Psoas muscle (tissue), 8 donors: Measurements from ENCODE around the gene VKORC1. TPM values are rescaled to one million over a fixed set of nuclear protein-coding genes. Genes with fewer than 3 reads are reported as not detected.

Experiments
- ATAC-seq, 4 donors: fragments of 200-7000 bp; cut with Tn5 transposase; one replicate each; pipeline ENCODE4 v1.9.1; 2020; ENCODE audit warnings: moderate library complexity in 3 of 4, mild to moderate bottlenecking in 2 of 4
- DNase-seq, 2 donors: peaks; one replicate each; pipeline ENCODE4 v3.0.0-alpha.2; 2020
- H3K27ac ChIP-seq: fragments of 200-600 bp; one replicate; pipeline ENCODE4 v1.8.0; 2022
- H3K27me3 ChIP-seq, 3 donors: fragments of 200-600 bp in 1 of 3; one replicate each; pipeline versions ENCODE4 v1.6.1 to v1.8.0; 2013 to 2022; ENCODE audit warnings: low read length in 2 of 3, mild to moderate bottlenecking in 2 of 3, moderate library complexity in 1 of 3; ENCODE audit not compliant: insufficient read depth in 3 of 3
- H3K36me3 ChIP-seq, 2 donors: fragments of 200-600 bp in 1 of 2; one replicate each; pipeline versions ENCODE4 v1.6.1 to v1.8.0; 2013 to 2022; ENCODE audit warnings: low read depth in 1 of 2, mild to moderate bottlenecking in 1 of 2, moderate library complexity in 1 of 2; ENCODE audit not compliant: insufficient read depth in 1 of 2
- H3K4me1 ChIP-seq: fragments of 200-600 bp; one replicate; pipeline ENCODE4 v1.8.0; 2022
- H3K4me3 ChIP-seq: fragments of 200-600 bp; one replicate; pipeline ENCODE4 v1.8.0; 2022; ENCODE audit warnings: mild to moderate bottlenecking
- H3K9me3 ChIP-seq: fragments of 200-600 bp; one replicate; pipeline ENCODE4 v1.8.0; 2022
- WGBS, 3 donors: extraction: QIAGEN DNeasy Blood & Tissue Kit; methylation state at CpG; one replicate each; pipeline versions ENCODE4 v1.1.6 to v1.1.7; 2013; 5-methylcytosine and 5-hydroxymethylcytosine counted together
- intact Hi-C, 2 donors: fragments of 100-400 bp; cut with DNase I; formaldehyde crosslinking; loops; one replicate each; pipeline versions ENCODE4 v1.11.0 to v1.14.2; 2022
- polyA plus RNA-seq, 3 donors: library from polyadenylated mRNA; stranded (reverse); fragments of 200-250 nt; gene quantifications; one replicate each; pipeline ENCODE4 v1.2.3, GENCODE V29; 2013
- total RNA-seq, 4 donors: library from RNA; stranded (reverse); fragmentation: NEBNext Ultra II Directional in 2 of 4; extraction: Animal tissue kit (Norgen Biotek cat#: 25700) in 2 of 4; gene quantifications; one replicate each; pipeline versions ENCODE4 v1.2.1 to v1.2.4, GENCODE V29; 2021 to 2023
- TF ChIP-seq, protein P1 (sequence below): fragments of 200-600 bp; IDR thresholded peaks from one replicate; pipeline ENCODE4 v1.8.0; 2022; ENCODE audit warnings: antibody characterized with exemption
- donor health status: healthy with polysubstance abuse.
- donor health status: DM: no; HTN: no; CAD: no; lungs with moderate emphysema.
- donor health status: Bipolar disorder and iron deficiency.
- donor health status: healthy.
- donor health status: DM: yes; HTN: yes; CAD: no.
- donor health status: DM: no; HTN: no; CAD: no.
- donor health status: DM: no; HTN: no; CAD: no.
- donor health status: DM: yes; HTN: yes; CAD: no.

VKORC1 gene
- total and polyA plus RNA-seq, 7 donors: 13.3 to 57.0 (median 17.8) TPM

DNA sequence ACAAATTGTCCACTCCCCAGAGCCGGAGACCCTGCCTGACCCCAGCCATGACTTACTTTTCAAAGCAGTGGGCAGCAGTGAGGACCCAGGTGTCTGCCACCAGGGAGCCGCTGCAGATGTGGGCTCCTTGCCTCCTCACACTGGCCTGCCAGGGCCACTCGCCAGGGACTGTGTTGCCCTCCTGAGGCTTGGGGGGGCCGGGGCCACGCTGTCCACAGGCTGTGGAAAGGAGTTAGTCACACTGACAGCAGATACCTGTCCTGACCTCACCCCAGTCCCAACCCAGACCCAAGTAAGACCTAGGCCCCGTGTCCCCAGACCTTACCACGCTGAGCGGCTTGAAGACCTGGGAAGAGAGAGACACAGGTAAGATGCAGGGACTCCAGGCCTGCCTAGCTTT is 7.1 kb downstream of the VKORC1 start:
- WGBS, 3 donors: 70 to 80% (median 71%) methylated on average over 8 of the region's 8 CpGs
- H3K9me3 ChIP-seq: no peaks in the 10 kb centered on the region
- intact Hi-C loops: no loop called here
- no peaks in the 10 kb centered on the region for H3K27me3 ChIP-seq
- H3K36me3 ChIP-seq: peaks cover 0 to 69% of the 10 kb centered on the region in 2 donors
- no peaks in the 10 kb centered on the region for H3K4me1 ChIP-seq
- H3K4me3 ChIP-seq: no peak overlapping the region
- TF ChIP-seq, protein P1, sequence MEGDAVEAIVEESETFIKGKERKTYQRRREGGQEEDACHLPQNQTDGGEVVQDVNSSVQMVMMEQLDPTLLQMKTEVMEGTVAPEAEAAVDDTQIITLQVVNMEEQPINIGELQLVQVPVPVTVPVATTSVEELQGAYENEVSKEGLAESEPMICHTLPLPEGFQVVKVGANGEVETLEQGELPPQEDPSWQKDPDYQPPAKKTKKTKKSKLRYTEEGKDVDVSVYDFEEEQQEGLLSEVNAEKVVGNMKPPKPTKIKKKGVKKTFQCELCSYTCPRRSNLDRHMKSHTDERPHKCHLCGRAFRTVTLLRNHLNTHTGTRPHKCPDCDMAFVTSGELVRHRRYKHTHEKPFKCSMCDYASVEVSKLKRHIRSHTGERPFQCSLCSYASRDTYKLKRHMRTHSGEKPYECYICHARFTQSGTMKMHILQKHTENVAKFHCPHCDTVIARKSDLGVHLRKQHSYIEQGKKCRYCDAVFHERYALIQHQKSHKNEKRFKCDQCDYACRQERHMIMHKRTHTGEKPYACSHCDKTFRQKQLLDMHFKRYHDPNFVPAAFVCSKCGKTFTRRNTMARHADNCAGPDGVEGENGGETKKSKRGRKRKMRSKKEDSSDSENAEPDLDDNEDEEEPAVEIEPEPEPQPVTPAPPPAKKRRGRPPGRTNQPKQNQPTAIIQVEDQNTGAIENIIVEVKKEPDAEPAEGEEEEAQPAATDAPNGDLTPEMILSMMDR: no peak
- no peak for ATAC-seq
- no peak overlapping the region for H3K27ac ChIP-seq
- peak in 1 of 2 donors; percentile 46 for DNase-seq

DNA sequence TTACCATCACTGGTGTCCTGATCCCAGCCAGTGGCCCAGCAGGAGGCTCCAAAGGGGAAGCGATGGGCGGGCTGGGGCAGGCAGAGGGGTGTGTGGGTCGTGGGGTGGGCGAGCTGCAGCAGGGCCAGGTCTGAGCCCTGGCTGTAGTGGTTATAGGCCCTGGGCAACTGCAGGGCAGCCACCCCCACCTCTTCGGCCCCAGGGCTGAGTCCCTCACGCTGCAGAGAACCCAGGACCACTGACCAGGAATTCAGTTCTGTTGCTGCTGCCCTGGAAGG is 8.0 kb downstream of the VKORC1 start:
- no peaks in the 10 kb centered on the region for H3K27me3 ChIP-seq
- peaks cover 7% of the 10 kb centered on the region for H3K4me1 ChIP-seq
- WGBS, 3 donors: 64 to 76% (median 66%) methylated on average over 3 to 6 of the region's 6 CpGs
- ATAC-seq (no peak), DNase-seq (peak in 1 of 2 donors; percentile 28)
- no peaks in the 10 kb centered on the region for H3K9me3 ChIP-seq
- TF ChIP-seq, protein P1: no peak
- H3K27ac ChIP-seq: no peak overlapping the region
- H3K36me3 ChIP-seq: peaks cover 0 to 78% of the 10 kb centered on the region in 2 donors
- intact Hi-C loops: no loop called here
- no peak overlapping the region for H3K4me3 ChIP-seq

DNA sequence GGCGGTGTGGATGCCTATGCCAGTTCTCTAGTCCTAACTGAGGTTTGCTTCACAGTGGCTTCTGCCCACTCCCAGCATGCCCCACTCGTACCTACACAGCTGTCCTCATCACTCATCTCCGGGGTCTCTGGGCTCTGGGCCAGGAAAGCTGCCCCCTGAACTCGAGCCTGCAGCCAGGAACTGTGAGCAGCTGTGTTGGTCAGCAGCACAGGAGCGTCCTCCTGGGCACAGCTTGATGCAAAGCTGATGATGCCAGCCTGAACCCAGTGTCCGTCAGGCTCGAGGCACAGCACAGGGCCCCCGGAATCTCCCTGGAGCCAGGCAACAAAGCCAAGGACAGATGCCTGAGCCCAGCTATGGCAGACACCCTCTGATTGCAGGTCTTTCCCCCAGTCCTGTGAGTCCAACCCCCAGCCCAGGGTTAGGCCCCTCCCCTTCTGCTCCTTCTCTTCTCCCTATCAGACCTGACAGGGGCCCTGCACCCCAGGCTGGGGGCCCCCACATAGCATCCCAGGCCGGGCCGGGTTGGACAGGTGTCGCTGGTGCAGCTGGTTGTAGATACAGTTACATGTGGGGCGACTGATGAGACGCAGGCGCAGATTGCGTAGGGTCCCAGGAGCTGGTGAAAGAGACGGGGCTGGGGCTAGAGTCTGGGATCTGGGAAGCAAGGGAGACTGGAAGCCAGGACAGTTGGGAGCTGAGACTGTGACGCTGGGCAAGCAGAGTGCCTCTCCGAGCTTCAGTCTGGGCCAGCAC is 8.5 kb downstream of the VKORC1 start:
- WGBS, 3 donors: 56% methylated on average over 18 of the region's 18 CpGs
- no peaks in the 10 kb centered on the region for H3K27me3 ChIP-seq
- peaks cover 7% of the 10 kb centered on the region for H3K4me1 ChIP-seq
- intact Hi-C loops: no loop called here
- no peak overlapping the region for H3K4me3 ChIP-seq
- TF ChIP-seq, protein P1: no peak
- no peak for ATAC-seq
- no peaks in the 10 kb centered on the region for H3K9me3 ChIP-seq
- peaks cover 0 to 81% of the 10 kb centered on the region in 2 donors for H3K36me3 ChIP-seq
- peak in 1 of 2 donors; percentile 48 for DNase-seq
- no peak overlapping the region for H3K27ac ChIP-seq

DNA sequence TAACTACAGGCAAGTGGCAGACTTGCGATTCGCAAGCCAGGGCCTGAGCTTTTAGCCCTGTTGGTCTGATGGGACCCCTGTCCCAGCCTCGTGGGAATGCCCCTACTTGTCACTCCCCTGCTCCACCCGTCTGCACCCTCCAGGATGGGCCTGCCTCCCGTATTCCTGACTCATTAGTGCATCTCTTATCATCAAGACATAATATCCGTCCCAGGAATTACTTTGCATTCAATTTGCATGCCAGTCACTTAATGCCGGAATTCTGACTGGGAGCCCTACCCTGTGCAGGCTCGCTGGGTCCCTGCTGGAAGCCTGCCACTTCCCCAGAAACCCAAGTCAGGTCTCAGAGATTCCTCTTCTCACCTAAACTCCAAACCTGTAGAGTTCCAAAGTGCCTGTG is 9.2 kb downstream of the VKORC1 start:
- Histone ChIP-seq H3K9me3 (no peaks in the 10 kb centered on the region), H3K4me1 (peaks cover 7% of the 10 kb centered on the region), H3K36me3 (peaks cover under 1 to 82% of the 10 kb centered on the region in 2 donors), H3K27ac (no peak overlapping the region), H3K4me3 (no peak overlapping the region), H3K27me3 (no peaks in the 10 kb centered on the region)
- ATAC-seq (no peak), DNase-seq (no peak)
- TF ChIP-seq, protein P1: no peak
- WGBS, 3 donors: 59 to 65% (median 60%) methylated on average over 8 of the region's 8 CpGs
- intact Hi-C loops: no loop called here
